HUES6 (cell line): ENCODE data around the gene PTPN21.
A peak's percentile ranks its signal among the peaks of the same experiment; 100 is the strongest.

Source experiments
- H3K27ac ChIP-seq: 2 replicates; pipeline ENCODE4 v1.7.0; 2013; ENCODE audit warnings: low read depth, mild to moderate bottlenecking, low read length, inconsistent platforms
- H3K27me3 ChIP-seq: 2 replicates; pipeline ENCODE4 v1.6.1; 2013; ENCODE audit warnings: low read length; ENCODE audit not compliant: control insufficient read depth, insufficient read depth
- H3K36me3 ChIP-seq: 2 replicates; pipeline ENCODE4 v1.6.1; 2013; ENCODE audit warnings: low read length; ENCODE audit not compliant: control insufficient read depth, insufficient read depth
- H3K4me1 ChIP-seq: 2 replicates; pipeline ENCODE4 v1.6.1; 2013; ENCODE audit warnings: low read length; ENCODE audit not compliant: control insufficient read depth, insufficient read depth
- H3K4me3 ChIP-seq: 2 replicates; pipeline ENCODE4 v1.5.1; 2013; ENCODE audit warnings: low read depth, low read length
- H3K9ac ChIP-seq: one replicate; pipeline ENCODE4 v1.6.1; 2013; ENCODE audit warnings: mild to moderate bottlenecking, low read length
- H3K9me3 ChIP-seq: 2 replicates; pipeline ENCODE4 v1.6.1; 2013; ENCODE audit warnings: low read depth, low read length; ENCODE audit not compliant: control insufficient read depth, insufficient read depth

PTPN21 gene

DNA sequence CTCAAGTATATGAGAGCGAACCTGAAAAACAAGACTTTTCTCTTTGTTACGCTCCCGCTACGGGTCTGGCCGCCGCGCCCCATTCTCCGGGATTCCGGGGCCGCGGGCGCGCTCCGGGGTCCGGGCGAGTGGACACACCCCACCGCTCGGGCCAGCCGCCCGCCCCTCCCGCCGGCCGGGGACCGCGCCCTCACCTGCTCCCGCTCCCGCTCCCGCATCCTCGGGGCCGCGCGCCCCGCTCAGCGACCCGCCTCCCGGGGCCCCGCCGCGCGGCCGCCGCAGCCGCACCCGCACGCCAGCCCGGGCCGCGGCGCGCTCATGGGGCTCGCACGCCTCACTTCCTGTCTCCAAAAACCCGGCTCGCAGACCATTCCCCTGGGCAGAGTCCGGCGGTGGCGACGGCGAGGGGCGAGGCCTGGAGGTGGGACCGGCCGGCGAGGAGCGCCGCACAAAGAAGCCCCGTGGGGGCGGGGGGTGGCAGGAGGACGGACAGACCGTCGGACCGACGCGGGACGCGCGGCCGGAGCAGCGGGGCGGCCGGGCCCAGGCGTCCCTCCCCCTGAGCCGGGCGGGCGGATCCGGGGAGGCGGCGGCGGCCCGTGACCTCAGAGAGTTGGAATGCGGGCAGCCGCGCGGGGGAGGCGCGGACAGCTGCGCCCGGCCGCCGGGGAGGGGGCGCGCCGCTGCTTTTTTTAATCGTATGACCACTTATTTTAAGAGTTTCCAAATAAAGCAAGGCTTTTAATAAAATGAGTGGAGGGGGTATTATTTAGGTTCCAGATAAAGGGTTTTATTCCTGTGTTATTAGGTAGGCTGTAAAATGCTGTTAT is at the start of gene PTPN21:
Gene PTPN21 (minus strand): TSS at position 551 of the 830 bp plus-strand sequence. CDS start 4,590 bp downstream, outside the sequence.
- Histone ChIP-seq H3K36me3 (peaks cover 3% of the 10 kb centered on the region; the same call in 1 of the 2 replicates), H3K27me3 (no peaks in the 10 kb centered on the region; the same call in 1 of the 2 replicates), H3K4me1 (peaks cover 16% of the 10 kb centered on the region), H3K27ac (peak within 1 kb of the TSS; percentile 44; the same call in 1 of the 2 replicates), H3K4me3 (peak within 1 kb of the TSS; percentile 93), H3K9ac (peak within 1 kb of the TSS; percentile 76), H3K9me3 (no peaks in the 10 kb centered on the region)

DNA sequence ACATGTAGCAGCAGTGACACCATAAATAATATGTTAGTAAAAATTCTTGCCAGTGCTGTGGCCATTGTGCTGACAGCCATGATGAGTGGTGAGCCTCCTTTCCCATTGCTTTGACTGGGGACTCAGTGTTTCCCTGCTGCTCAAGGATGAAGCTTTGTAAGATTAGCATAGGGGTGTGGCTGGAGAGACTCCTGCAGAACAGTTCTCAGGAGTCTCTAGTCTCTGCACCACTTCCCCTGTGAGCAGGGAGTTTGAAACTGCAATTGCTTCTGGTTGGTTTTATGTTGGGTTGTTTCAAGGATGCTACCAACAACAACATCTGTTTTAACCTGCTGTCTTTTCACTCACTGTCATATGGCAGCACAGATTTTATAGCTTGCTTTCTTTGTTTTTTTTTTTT is 49.4 kb upstream of the PTPN21 start:
- H3K27me3 ChIP-seq: no peaks in the 10 kb centered on the region
- H3K9ac ChIP-seq: no peak overlapping the region
- no peak overlapping the region for H3K27ac ChIP-seq
- peaks cover 99% of the 10 kb centered on the region for H3K36me3 ChIP-seq
- no peaks in the 10 kb centered on the region for H3K4me1 ChIP-seq
- H3K9me3 ChIP-seq: no peaks in the 10 kb centered on the region
- no peak overlapping the region for H3K4me3 ChIP-seq

DNA sequence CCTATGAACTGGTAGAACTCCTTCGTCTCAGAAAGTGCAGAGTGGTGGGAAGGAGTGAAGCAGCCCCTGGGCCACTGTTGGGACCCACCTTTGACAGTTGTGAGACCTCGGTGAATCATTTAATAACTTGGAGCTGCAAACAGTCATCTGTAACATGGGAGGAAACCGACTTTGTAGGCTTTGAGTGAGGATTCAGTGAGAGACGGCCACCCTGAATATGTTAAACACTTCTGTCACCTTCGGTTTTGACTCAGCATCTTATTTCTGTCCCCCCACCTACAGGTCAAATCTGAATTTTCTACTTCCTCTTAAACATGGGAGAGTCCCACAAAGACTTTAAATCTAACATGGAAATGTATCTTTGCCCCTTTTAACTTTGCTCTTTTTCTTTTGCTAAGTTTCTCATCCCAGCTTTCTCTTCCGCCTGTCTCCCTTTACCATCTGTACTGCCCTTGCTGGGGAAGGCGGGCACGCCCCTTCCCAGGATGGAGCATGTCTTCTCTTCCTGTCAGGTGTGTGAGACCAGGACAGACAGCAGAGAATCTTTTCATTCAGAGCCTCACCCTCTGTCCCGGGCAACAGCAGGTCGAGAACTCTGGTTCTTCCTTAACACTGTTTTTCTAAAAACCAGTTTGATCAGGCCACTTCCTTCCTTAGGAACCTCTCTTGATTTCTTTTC is 45.1 kb upstream of the PTPN21 start:
- Histone ChIP-seq H3K9me3 (no peaks in the 10 kb centered on the region), H3K4me1 (no peaks in the 10 kb centered on the region), H3K27me3 (no peaks in the 10 kb centered on the region), H3K36me3 (peaks cover 100% of the 10 kb centered on the region), H3K9ac (no peak overlapping the region), H3K4me3 (no peak overlapping the region), H3K27ac (no peak overlapping the region)

DNA sequence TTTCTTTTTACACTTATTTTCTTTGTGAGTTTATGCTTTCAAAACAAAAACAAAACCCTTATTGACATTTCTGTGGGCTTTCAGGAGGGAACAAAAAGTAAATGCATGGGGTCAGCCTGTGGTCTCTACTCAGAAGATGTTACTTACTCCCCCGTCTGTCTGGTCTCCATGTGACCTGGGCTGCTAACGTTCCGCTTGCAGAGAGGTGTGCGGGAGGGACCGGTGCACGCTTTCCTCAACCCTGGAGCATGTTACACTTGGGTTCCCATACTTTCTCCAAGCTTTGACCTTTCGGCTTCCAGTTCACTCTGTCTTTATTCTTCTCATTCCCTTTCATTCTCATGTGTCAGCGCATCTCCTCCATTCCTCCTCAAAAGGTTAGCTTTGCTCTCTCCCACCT is 44.5 kb upstream of the PTPN21 start:
- Histone ChIP-seq H3K27ac (no peak overlapping the region), H3K9ac (no peak overlapping the region), H3K4me1 (no peaks in the 10 kb centered on the region), H3K36me3 (peaks cover 99% of the 10 kb centered on the region), H3K4me3 (no peak overlapping the region), H3K27me3 (no peaks in the 10 kb centered on the region), H3K9me3 (no peaks in the 10 kb centered on the region)

DNA sequence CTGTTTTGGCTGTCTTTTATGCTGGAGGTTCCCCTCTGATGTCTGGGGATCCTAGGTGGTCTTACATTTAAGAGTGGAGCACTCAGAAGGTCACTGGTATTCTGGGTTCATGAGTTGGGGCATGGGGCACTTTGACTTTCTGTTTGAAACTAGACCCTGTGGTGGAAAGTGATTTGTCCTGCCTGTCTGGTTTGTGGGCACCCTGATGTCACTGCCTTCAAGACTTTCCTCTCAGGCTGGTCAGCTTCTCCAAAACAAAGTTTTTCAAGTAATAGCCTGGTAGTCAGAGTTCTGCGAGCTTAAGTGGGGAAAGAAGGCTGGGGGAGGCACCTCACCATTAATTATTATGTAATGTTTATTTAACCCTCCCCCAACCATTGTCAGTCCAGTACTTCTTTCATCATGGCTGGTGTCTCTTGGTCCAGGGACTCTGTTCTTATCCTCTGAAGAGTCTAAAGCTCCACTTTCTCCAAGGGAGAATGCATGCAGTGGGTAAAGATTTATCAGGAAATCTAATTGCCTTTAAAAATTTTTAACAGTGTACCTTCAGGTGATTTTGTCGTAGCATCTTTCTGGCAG is 43.4 kb upstream of the PTPN21 start:
- H3K27ac ChIP-seq: no peak overlapping the region
- no peaks in the 10 kb centered on the region for H3K9me3 ChIP-seq
- H3K4me1 ChIP-seq: no peaks in the 10 kb centered on the region
- no peaks in the 10 kb centered on the region for H3K27me3 ChIP-seq
- H3K36me3 ChIP-seq: peaks cover 99% of the 10 kb centered on the region
- no peak overlapping the region for H3K9ac ChIP-seq
- no peak overlapping the region for H3K4me3 ChIP-seq

DNA sequence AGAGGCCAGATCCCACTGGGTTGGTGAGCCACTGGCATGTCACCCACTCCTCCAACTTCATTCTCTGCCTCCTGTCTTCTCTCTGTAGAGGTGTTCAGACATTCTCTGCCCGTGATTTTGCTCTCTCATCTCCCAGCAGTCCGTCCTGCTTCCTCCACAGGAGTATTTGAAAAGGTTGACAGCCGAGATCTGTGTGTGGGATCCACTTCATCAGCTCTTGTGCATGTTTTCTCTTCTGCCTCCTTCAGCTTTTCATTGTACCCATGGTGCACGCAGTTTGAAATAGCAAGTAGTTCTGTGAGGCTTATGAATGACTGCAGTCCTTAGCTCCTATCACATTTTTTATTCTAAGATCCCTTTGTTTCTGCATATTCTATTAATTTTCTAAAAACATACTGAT is 42.8 kb upstream of the PTPN21 start:
- Histone ChIP-seq H3K9me3 (no peaks in the 10 kb centered on the region), H3K9ac (no peak overlapping the region), H3K4me3 (no peak overlapping the region), H3K27me3 (no peaks in the 10 kb centered on the region), H3K36me3 (peaks cover 97% of the 10 kb centered on the region), H3K27ac (no peak overlapping the region), H3K4me1 (no peaks in the 10 kb centered on the region)

DNA sequence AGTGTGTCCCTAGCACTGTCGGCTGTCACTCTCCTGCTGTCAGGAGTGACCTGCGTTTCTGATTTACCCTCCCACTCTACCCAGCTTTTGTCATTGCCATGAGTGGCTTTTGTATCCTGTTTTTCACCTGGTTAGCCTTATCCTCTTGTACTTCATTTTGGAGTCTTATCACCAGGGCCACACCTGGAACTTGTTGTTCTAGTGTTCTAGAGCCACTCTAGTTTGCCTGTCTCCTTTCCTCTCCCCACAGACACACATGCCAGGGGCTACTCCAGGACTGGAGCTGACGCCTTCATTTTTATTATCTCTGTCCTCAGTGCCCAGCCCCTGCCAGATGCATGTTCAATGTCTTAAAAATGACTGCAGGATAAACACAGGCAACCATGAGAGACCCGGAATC is 42.2 kb upstream of the PTPN21 start:
- Histone ChIP-seq H3K27me3 (no peaks in the 10 kb centered on the region), H3K9me3 (no peaks in the 10 kb centered on the region), H3K36me3 (peaks cover 94% of the 10 kb centered on the region), H3K9ac (no peak overlapping the region), H3K27ac (no peak overlapping the region), H3K4me1 (no peaks in the 10 kb centered on the region), H3K4me3 (no peak overlapping the region)

DNA sequence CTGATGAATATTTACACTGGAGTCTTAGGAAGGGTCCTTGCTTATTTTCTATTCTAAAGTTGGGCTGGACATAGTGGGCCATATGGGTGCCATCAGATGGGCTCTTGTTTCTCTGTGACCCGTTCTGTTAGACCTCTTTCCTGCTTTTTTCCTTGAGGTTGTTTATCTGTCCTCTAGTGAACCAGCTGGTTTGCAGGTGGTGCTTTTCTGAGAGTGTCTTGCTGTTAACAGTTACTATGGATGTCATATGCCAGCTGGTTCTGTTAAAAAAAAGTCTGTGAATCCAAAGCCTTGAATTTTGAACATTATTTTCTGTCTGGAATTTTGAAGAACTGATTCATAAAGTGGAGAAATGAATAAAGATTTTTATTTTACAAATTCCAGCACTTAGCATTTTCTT is 37.2 kb upstream of the PTPN21 start:
- Histone ChIP-seq H3K36me3 (peaks cover 83% of the 10 kb centered on the region), H3K4me1 (no peaks in the 10 kb centered on the region), H3K9me3 (no peaks in the 10 kb centered on the region), H3K9ac (no peak overlapping the region), H3K27me3 (no peaks in the 10 kb centered on the region), H3K27ac (no peak overlapping the region), H3K4me3 (no peak overlapping the region)

DNA sequence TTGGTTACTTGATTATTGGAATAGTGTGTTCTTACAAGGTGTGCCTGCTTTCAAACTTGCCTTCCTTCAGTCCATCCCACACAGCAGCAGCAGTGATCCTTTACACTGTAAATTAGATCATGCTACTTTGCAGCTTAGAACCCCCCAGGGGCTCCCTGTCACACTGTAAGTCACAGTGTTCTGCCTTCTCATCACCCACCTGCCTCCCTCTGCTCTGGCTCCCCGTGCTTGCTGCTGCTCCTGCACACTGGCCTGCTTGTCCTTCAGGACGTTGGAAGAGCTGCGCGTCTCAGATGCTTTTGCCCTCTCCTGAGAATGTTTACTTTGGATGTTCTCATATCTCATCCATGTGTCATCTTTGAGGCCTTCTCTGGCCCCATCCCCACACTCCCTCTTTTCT is 35.4 kb upstream of the PTPN21 start:
- peaks cover 80% of the 10 kb centered on the region for H3K36me3 ChIP-seq

DNA sequence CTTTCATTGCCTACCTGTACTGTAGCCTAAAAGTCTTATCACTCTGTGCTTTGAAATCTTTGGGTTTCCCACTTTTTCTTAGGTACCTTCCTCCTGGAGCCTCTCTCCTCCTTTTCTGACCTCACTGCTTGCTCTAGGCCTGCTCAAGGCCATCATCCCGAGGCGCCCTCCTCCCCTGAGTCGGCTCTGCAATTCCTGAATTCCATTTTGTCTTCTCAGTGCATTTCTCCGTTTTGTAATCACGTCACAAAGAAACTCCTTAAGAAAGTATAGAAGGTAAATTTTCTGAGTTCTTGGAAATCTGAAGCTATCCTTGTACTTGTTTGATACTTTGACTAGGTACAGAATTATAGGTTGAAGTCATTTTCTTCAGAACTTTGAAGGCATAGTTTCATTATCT is 33.3 kb upstream of the PTPN21 start:
- Histone ChIP-seq H3K9ac (no peak overlapping the region), H3K27ac (no peak overlapping the region), H3K4me3 (no peak overlapping the region), H3K36me3 (peaks cover 80% of the 10 kb centered on the region), H3K27me3 (no peaks in the 10 kb centered on the region), H3K9me3 (no peaks in the 10 kb centered on the region), H3K4me1 (no peaks in the 10 kb centered on the region)

More for the DNA sequence above, 35.4 kb upstream of the PTPN21 start:
- Histone ChIP-seq H3K9me3 (no peaks in the 10 kb centered on the region), H3K27ac (no peak overlapping the region), H3K4me1 (no peaks in the 10 kb centered on the region), H3K27me3 (no peaks in the 10 kb centered on the region), H3K9ac (no peak overlapping the region), H3K4me3 (no peak overlapping the region)

DNA sequence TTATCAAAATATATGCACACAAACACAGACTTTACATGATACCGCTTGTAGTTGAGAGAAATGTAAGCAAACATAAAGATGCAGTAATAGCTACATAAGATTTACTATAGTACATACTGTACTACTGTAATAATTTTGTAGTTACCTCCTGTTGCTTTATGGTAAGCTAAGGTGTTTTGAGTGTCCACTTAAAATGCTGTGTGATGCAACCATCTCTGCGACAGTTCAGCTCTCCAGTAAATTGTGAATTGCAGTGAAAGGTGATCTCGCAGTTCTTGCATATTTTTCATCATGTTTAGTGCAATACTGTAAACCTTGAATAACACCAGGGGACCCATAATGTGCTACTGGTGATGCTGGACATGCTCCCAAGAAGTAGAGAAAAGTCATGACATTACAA is 29.6 kb upstream of the PTPN21 start:
- Histone ChIP-seq H3K27ac (no peak overlapping the region), H3K4me1 (no peaks in the 10 kb centered on the region), H3K9ac (no peak overlapping the region), H3K4me3 (no peak overlapping the region), H3K9me3 (no peaks in the 10 kb centered on the region), H3K27me3 (no peaks in the 10 kb centered on the region), H3K36me3 (peaks cover 88% of the 10 kb centered on the region)
